Cortex of kidney (tissue), 1 donor: Measurements from ENCODE around the gene SEPTIN7.

Source experiments
- DNase-seq: peaks from one replicate; lab custom pipeline; 2025; lab: John Stamatoyannopoulos, UW

Gene SEPTIN7

DNA sequence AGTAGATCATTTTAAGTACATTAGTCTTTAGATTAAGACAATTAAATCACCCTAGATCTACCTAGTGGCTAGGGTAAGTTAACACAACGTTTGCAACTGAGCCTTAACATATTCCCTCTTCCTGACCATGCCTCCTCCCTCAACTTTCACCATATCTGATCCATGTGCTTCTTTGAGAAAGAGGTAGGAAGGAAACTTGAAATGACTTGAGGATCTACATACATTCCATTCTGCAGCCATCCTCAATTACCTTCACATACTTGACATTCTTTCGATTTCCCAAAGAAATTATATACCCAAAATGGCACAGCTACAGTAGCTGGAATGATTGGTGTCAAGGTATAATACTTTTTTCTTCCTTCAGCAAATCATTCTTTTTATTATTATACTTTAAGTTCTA is 12.9 kb upstream of the SEPTIN7 start:
- no peak for DNase-seq

DNA sequence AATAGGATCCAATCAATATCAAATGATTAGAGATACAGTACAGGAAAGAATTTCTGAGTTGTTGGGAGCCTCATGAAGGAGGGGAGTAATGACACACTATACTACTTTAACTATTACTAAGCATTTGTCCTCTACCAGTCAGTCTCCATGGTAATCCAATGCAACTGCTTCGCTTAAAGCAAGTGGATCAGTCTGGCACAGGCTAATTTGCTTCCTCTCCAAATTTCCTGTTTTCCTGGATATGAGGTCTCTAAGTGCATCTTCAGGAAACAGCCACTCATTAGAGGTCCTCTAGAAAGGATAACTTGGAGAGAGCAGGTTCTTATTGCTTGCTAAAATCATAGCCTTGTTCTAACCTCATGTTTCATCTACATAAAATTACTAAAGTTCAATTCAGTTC is 8.4 kb upstream of the SEPTIN7 start:
- DNase-seq, result no peak

DNA sequence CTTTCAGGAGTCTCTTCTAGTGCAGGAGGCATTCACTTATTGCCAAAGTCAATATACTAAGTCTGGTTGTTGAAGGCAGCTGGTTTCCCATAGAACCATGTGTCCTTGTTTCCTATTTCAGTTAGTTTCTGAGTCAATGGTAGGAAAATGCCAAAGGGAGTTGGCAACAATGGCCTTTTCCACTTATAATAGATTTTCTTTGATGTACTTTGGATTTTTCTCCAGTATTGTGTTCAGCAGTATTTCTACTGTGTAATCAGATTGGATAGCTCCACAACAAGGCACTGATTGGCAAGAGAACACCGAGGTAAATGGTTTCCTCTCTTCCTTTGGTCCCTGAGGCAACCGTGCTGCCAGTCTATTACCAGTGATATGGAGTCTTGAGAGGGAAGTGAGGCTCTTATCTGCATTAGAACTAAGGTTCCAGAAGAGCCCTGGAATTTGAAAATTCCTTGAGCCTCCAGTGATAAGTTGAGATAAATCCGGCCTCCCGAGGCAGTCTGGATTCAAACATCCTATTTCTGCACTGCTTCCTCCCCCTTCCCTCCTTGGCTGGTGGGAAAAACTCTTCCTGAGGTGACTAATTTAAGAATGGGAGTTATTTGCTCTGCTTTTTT is 7.9 kb upstream of the SEPTIN7 start:
- no peak for DNase-seq

DNA sequence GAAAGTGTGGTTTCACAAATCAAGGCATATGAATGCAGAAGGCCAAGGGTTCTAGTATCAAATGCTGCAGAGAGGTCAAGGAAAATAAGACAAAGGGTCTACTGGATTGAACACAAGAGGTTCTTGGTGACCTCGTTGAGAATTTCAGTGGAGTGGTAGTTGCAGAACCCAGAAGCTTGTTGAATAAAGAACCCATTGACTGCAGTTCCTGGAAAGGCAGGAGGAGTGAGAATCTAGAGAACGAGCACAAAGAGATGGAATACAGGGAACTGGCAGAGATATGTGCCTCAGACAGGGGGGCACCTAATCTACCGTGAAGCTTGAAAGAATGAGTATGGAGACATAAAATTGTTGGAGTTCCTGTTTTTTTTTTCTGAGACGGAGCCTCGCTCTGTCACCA is 3.5 kb upstream of the SEPTIN7 start:
- DNase-seq, result no peak

DNA sequence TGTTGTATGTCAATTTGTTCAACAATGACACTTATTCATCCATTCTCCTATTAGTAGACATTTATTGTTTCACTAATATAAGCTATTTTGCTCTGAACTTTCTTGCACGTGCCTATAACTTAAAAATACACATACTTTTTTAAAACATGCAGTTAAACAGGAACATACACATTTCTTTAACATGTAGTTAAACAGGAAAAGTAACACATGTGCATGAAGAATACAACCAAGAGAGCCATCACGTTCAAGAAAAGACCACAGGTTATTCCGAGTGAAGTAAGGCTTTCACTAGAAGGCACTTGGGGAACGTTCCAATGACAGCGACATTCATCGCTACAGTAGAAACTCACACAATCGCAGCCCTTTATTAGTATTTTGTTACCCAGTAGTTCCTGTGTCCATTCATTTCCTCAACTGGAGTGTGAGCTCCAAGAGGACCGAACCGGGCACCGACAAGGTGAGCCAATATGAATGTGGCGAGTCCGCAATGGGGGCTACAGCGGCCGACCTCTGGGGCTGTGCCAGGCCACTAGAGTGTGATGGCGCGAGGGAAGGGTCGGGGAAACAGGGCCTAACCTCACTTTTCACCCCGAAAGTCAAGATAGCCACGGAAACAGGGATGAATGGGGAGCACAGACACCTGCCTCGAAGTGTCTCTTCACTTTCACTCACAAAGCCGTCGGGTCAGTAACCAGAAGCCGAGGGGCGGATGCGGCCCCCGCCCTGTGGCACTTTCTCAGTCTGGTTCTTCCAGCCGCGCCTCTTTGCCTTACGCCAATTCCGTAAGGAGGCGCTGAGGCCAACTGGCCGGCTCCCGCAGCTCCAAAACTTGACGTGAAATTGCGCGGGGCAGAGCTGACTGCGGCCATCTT is 775 bp upstream of the SEPTIN7 start:
- peak; percentile 22 for DNase-seq

DNA sequence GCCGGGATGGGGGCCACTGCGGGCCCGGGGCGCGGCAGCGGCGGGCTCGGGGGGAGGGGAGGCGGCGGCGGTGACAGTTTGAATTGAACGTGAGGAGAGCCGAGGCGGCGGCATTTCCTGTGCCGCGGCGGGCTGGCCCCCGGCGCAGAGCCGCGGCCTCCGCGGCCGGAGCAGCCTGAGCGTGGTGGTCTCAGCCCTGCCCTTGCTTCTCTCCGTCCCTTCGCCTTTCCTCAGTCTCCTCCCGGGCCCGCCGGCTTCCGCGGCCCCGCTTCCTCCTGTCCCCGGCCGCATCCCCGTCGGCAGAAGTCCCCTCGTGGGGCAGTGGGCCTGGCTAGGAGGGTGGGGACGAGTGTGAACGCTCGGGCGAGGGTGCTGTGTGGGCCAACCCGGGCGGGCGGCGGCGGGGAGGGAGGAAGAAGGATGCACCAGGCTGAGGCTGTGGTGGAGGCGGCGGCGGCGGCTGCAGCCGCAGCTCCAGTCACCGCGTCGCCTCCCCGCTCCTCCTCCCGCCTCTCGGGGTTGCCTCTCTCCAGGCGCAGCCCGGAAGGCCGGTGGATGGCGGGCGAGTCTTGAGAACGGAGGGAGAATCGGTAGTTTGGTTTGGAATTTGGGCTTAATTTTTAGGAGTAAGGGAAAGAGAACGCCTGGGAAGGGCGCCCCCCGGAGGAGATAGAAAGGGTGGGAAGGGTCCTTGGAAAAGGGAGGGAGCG is 690 bp downstream of the SEPTIN7 start:
- DNase-seq, result no peak

DNA sequence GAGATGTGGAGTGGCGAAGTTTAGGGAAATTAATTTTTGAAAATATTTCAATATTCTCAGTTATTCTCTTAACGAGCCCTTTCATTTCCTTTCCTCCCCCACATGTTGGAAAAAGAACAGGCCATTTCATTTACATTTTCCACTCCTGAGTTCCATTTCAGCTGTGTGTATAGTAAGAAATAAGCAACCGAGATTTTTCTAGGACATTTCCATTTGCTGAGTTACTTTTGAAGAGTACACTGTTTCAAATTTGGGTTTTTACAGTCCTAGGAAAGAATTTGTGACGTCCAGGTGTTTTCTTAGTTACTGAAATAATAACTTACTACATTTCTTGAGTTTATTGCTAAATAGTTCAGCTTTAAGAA is 1.2 kb downstream of the SEPTIN7 start:
- DNase-seq, result no peak

DNA sequence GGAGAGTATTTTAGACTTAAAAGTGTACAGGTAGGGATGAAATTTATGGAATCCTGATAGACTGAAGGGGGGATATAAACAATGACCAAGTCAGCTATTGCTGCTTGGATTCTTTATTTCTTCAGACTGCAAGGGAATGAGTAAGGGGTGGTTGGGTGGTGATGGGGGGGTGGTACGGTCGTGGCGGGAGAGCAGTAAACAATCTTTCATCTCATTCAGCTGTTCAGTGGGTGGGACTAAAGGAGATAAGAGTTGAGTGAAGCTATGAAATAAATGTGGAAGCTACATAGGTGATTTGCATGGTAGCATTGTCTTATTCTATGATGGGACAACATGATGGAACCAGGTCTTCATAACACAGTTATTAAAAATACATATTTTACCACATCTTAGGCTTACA is 1.8 kb downstream of the SEPTIN7 start:
- DNase-seq, result no peak

DNA sequence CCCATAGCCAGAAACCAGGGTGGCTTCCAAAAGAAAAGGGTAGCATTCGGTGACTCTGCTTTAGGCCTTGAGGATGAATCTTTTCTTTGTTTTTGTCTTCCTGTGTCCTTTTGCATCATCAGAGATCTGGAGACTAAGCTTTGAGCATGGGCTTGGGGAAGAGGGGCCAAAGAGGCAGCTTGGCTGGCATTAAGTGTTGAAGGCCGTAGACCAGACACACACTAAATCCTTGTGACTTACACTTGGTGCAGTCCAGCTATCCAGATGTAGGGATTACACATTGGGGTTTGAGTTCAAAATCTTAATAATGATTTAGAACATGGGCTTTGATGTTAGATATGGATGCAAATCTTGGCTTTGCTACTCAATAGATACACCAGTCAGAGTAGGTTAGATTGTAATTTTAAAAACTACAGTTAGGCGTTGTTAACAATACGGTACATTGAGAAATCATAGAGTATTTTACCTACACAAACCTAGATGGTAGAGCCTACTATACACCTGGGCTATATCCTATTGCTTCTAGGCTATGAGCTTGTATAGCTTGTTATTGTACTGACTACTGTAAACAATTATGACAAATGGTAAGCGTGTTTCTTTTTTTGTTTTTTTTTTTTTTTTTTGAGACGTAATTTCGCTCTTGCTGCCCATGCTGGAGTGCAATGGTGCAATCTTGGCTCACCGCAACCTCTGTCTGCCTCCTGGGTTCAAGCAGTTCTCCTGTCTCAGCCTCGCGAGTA is 3.5 kb downstream of the SEPTIN7 start:
- no peak for DNase-seq

DNA sequence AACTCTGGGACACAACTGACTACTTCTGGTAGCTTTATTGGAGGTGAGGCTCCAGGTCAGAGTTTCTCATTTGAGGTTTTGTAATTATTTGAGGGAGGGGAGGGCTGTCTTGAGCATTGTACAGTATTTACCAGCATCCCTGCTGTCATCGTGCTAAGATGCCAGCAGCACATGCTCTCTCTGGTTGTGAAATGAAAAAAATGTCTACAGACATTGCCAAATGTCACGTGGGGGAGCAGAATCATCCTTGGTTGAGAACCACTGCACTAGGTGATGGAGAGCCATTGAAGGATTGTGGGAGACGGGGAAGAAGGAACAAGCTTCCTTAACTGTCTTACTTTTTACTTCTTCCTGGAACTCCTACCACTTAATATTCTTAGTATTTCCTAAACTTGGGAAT is 5.0 kb downstream of the SEPTIN7 start:
- no peak for DNase-seq

DNA sequence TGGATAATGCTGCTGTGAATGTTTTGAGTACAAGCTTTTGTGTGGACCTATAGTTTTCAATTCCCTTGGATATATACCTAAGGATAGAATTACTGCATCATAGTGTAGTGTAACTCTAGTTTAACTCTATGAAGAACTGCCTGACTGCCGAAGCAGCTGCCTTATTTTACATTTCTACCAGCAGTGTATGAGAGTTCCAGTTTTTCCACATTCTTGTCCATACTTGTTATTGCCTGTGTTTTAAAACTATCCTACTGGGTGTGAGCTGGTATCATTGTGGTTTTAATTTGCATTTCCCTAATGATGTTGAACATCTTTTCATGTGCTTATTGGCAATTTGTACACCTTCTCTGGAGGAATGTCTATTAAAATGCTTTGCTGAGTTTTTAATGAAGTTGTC is 15.7 kb downstream of the SEPTIN7 start:
- DNase-seq, result no peak

DNA sequence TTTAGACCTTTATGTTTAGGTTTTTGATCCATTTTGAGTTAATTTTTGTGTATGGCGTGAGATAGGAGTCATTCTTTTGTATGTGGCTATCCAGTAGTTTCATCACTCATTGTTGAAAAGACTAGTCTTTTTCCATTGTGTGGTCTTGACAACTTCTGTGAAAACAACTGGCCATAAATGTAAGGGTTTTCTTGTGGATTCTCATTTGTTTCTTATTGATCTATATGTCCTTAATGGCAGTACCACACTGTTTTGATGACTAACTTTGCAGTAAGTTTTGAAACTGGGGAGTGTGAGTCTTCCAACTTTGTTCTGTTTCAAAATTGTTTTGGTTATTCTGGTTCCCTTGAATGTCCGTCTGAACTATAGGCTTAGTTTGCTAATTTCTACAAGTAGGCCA is 16.3 kb downstream of the SEPTIN7 start:
- DNase-seq, result no peak

DNA sequence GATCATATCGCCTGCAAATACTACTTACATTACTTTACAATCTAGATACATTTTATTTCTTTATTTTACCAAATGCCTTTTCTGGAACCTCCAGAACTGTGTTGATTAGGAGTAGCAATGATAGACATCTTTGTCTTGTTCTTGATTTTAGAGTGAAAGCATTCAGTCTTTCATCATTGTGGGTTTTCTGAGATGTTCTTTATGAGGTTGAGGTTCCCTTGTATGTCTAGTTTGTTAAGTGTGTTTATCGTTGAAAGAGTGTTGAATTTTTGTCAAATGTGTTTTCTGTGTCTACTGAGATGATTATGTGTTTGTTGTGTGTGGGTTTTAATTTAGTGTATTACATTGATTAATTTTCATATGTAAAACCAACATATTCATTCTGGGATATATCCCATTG is 17.1 kb downstream of the SEPTIN7 start:
- no peak for DNase-seq

DNA sequence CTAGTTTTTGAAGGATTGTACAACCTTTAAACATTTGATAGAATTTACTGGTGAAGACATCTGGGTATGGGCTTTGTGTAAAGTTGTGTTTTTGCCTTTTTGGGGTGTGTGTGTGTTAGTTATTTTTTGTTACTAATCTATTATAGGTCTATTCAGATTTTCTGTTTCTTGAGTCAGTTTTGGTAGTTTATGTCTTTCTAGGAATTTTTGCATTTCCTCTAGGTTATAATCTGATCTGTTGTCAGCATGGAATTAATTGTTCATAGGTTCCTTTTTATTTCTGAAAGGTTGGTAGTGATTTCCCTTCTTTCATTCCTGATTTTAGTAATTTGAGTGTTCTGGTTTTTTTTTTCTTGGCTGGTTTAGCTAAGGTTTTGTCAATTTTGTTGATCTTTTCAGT is 17.7 kb downstream of the SEPTIN7 start:
- no peak for DNase-seq

DNA sequence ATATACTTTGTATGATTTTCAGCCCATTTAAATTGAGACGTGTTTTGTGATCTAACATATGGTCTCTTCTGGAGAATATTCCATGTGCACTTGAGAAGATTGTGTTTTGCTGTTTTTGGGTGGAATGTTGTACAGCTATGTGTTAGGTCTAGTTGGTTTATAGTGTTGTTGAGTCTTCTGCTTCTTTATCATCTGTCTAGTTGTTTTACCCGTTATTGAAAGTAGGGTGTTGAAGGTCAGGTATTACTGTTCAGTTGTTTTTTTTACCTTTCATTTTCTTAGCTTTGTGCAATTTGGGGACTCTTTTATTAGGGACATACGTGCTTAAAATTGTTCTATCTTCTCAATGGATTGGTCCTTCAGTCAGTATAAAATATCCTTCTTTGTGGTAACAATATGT is 18.5 kb downstream of the SEPTIN7 start:
- DNase-seq, result no peak

DNA sequence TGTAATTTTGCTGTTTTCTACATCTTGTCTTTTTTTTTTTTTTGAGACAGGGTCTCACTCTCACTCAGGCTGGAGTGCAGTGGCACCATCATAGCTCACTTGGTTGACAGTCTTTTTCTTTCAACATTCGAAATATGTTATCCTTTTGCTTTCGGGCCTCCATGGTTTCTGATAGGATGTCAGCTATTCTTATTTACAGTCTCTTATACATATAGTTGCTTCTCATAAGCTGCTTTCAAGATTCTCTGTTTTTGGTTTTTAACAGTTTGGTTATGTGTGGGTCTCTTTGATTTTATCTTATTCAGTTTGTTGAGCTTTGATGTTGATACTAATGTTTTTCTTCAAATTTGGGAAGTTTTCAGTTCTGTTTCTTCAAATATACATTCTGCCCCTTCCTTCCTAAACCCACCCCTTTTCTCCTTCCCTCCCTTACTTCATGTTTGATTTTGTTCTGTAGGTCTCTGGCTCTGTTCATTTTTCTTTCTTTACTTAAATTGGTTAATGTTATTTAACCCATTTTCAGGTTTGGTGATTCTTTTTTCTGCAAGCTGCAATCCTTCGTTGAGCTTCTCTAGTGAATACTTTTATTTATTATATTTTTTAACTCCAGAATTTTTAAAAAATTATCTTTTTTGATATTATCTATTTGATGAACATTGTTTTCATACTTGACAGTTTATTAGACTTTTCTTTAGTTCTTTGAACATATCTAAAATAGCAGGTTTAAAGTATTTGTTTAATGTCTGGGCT is 19.3 kb downstream of the SEPTIN7 start:
- no peak for DNase-seq

DNA sequence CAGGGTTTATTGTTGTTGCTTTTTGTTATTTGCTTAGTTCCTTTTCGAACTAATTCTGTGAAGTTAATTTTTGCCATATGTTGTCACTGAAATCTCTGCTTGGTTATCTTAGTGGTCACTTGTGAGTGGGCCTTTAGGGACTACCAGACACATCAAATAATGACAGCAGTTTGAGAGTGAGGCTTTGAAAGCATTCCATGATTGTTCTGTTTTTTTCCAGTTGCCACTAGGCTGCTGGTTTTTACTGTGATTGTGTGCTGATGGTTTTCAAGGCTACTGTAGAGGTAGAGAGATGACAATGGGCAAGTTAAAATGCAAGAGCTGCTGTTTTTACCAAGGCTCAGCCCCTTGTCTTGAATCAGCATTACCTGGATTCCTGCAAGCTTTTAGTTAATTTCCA is 20.0 kb downstream of the SEPTIN7 start:
- no peak for DNase-seq

DNA sequence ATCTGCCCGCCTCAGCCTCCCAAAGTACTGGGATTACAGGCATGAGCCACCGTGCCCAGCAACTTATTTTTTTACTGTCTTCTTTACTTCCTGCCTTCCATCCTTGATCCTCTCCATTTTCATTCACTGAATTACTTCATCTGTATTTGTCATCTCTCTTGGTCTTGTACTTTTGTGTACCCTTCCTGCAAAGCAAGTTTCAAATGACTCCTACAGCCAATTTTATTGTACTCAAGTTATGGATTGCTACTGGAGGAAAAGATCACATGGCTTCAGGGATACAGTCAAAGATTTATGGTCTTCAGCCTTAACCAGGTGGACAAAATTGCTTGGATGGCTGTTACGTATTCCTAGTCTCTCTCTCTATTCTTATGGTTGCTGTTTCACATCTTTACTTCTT is 22.6 kb downstream of the SEPTIN7 start:
- no peak for DNase-seq

DNA sequence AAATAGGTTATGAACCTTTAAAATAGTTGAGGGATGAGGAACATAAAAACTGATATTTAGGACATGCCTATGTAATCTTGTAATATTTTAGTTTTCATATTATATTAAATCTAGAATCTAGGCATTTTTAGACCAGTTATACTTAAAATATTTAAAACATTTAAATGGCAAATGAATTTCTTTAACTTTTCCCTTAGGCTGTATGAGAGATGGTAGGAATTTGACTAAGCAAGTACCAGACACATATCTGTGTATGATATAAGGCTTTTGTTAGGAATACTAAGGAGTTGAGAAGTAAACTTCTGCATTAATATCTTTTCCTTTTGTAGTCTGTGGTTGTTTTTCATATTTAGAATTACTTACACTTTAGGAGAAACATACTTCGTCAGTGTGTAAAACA is 25.1 kb downstream of the SEPTIN7 start:
- DNase-seq, result no peak

DNA sequence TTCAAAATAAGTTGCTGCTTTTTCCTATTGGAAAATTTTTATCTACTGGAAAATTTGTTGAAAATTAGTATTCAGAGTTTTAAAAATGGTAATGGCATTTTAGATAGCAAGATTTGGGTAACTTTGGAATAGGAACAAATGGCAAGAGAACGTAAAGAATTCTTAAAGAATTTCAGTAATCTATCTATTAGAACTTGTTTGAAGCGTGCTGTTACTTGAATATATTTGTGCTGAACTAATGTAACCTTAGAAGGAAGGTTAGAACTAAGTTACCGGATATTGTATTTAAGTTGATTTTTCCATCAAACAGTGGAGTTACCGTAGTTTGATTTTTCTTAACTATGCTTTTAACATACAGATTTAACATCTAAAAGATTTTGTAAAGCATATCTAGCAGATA is 25.9 kb downstream of the SEPTIN7 start:
- DNase-seq, result no peak

DNA sequence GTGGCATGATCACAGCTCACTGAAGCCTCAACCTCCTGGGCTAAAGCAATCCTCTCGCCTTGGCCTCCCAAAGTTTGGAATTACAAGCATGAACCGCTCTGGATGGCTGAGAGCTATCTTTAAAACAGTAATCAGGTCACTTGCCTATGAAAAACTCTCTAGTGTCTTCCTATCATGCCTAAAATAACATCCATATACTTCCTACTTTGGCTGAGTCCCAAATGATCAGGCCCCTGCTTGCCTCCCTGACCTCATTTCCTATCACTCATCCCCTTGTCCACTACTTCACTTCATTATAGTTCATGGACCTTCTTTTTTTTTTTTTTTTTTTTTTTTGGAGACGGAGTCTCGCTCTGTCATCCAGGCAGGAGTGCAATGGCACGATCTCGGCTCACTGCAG is 28.0 kb downstream of the SEPTIN7 start:
- DNase-seq, result no peak

DNA sequence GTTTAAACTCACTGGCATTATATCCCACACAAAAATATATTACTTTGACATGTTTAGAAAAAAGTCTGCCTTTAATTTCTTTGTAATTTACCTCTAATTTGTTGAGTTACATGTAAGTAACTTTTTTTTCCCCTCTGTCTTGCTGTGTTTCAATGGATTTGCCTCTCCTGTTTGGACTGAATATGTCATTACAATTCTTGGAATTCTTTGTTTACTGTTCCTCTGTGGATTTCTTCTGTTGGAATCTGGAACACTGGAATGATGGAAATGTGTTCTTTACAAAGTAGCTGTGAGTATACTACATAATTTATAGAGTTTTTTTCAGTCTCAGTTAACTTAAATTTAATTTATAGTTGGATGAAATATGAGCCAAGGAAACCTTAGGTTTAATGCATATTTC is 30.4 kb downstream of the SEPTIN7 start:
- DNase-seq, result no peak
